HL-60/S4 (cell line): ENCODE data around the gene KDM3B.

Experiments used
- in situ Hi-C: fragments of 300-500 bp; cut with MboI; formaldehyde crosslinking; loops from 2 replicates; pipeline ENCODE4 v1.14.3; 2022; ENCODE audit warnings: low sequenced_read_pairs

KDM3B gene

DNA sequence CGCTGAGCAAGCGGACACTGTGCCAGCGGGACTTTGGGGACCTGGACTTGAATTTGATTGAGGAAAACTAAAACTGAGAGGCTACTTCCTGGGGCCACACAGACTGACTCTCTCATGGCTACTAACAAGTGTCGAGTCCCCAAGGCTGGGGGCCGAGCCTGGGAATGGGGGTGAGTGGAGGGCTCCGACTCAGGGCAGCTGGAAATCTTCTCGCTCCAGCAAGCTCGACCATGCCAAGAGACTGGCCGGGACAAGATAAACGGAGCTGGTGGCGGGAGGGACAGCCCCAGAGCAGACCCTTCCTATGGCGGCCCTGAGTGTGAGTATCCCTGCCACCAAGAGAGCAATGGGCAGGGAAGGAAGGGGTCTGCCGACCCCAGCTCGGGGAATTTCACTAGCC is 5.6 kb upstream of the KDM3B start:
- in situ Hi-C loops: no loop called here

GRCh38 chr5:138349852-138350562 is 2.5 kb upstream of the KDM3B start:
- in situ Hi-C loops: no loop called here

DNA sequence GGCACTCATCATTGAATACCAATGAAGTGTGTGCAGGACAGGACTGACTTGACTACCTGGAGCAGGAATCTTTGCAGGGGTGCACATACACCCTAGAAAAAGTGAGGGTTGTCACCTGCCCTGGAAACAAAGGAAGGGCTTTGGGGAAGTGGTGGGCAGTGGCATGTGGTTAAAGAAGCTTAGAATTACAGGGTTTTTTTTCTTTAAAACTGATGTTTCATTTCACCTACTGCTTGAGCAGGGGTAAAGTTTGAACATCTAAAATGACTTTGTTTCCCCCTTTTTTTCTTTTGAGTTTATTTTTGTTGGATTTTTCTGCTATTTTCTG is 2.0 kb upstream of the KDM3B start:
- in situ Hi-C loops: no loop called here

- in situ Hi-C loops: no loop called here
Observed at GRCh38 chr5:138351056-138351455, 1.4 kb upstream of the KDM3B start.

DNA sequence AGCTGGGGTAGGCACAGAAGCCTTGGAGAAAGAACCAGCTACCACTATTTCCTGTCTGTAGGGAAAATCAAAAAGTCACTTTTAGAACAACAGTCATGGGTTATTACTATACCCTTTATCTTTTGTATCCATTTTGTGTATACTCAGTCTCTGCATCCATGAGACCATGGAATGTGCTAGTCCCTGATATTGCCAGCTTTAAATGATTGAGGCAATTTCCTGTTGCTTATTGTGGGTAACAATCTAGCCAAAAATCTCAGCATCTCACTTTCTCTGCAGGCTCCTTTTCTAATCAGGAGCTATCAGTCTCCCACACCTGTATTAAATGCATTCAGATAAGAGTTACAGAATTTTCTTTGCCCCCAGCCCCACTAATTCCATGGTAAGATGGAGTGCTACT is 968 bp upstream of the KDM3B start:
- in situ Hi-C loops: no loop called here

DNA sequence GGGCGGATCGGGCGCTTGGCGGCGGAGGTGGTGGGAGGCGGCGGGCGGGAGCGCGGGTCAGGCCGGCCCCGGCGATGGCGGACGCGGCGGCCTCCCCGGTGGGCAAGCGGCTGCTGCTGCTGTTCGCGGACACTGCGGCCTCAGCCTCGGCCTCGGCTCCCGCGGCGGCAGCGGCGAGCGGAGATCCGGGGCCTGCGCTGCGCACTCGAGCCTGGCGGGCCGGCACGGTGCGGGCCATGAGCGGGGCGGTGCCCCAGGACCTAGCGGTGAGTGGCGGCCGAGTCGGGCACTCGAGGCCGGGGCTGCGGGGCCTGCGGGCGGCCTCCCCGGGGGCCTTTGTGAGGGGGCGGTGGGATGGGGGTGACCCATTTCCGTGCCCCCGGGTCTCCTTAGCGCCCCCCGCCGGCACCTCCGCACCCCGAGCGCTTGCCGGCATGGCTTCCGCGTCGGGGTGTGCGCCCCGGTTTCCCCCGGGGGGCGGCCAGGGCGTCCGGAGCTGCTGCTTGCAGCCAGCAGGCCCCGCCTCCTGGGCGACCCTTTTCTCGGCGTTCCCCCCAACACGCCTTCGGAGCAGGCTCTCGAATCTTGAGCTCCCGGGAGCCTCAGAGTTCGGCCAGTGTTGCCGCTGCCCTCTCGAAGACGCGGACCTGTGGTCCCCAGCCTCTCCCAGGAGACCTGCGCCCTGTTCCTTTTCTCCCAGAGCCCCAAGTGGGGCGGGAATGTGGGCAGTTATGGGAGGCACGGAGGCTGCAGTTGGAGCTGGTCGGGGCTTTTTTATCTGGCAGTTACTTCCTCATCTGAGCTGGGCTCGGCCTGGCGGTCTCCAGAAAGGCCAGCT is 456 bp downstream of the KDM3B start:
- in situ Hi-C loops: no loop called here

- in situ Hi-C loops: no loop called here
Observed at GRCh38 chr5:138353560-138354080, 1.1 kb downstream of the KDM3B start.

DNA sequence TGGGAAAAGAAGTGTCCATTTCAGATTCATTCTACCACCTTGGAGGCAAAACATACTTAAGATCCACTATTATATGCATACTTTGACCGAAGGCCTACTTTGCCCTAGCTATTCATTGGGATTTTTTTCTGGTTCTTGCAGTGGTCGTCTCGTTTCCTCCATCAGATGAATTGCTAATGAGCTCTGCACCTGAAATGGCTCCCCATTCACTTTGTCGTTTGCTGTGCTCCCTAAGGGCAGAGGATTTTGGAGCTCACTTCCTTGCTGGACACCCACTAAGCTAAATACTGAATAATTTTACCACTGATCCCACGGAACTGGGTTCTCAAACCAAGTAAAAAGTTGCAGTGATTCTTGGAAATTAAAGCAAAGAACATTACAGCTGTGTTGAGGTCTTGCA is 1.9 kb downstream of the KDM3B start:
- in situ Hi-C loops: no loop called here

GRCh38 chr5:138354926-138355378 is 2.5 kb downstream of the KDM3B start:
- in situ Hi-C loops: no loop called here

DNA sequence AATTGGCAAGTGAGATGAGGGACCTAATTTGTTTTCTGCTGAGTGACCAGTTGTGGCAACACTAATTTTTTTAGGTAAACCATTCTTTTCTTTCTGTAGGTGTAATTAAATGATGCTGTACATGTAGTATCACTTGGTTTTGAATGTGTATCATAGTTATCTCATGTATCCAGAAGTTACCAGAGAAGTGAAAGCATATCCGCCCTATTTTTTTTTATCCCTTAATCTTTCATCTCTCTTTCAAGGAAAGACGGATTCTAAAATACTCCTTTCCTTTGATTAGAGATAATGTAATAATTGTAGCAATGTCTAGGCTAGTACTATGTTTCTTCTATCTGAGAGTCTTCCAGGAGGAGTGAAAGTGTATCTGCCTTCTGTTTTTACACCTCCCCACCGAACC is 7.1 kb downstream of the KDM3B start:
- in situ Hi-C loops: no loop called here

- in situ Hi-C loops: no loop called here
Observed at GRCh38 chr5:138360941-138361452, 8.5 kb downstream of the KDM3B start.

DNA sequence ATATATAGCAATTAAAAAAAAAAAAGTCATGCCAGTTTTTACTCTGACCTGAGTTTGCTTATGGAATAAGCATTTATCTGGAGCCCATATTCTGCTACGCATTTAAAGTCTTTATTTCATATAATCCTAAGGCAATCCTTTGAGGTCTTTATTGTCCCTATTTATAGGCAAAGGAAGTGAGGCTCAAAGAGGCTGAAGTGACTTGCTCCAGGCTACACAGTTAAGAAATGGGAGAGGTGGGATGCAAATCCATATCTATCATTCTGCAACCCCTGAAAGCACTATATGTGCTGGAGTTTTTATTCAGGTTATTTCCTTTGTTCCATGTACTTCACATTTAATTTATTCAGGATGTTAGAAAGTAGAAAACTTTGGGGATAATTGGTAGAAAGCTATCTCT is 12.1 kb downstream of the KDM3B start:
- in situ Hi-C loops: no loop called here

GRCh38 chr5:138366632-138367382 is 14.3 kb downstream of the KDM3B start:
- in situ Hi-C loops: no loop called here

- in situ Hi-C loops: no loop called here
Observed at GRCh38 chr5:138369261-138369660, 16.8 kb downstream of the KDM3B start.

DNA sequence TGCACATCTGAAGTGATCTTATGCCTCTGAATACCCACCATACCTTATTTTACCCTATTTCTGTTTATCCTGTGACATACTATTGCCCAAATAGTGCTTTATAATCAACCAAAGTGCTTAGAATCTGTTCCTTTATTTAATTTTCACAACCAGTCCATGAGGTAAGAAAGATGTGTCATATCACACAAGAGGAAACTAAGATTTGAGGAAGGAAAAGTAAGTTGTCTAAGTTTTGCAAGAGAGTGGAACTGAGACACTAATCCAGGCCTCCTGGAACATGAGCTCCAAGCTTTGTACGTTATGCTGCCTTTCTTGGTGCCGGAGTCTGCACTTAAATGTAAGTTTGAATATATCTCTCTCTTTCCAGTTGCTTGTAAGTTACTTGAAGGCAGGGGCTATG is 17.2 kb downstream of the KDM3B start:
- in situ Hi-C loops: no loop called here

GRCh38 chr5:138370537-138370936 is 18.1 kb downstream of the KDM3B start:
- in situ Hi-C loops: no loop called here

DNA sequence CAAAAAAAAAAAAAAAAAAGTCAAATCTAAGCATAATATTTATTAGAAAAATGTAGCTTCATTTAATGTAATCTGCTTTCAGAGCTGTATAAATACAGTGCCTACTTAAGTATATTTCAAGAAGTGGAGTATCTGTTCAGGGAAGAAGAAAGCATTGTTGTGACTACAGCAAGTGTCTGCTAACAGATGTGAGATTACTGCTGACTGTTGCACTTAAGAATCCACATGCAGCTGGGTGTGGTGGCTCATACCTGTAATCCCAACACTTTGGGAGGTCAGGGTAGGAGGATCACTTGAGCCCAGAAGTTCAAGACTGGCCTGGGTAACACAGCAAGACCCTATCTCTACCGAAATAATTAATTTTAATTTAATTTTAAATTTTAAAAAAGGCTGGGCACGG is 19.0 kb downstream of the KDM3B start:
- in situ Hi-C loops: no loop called here

DNA sequence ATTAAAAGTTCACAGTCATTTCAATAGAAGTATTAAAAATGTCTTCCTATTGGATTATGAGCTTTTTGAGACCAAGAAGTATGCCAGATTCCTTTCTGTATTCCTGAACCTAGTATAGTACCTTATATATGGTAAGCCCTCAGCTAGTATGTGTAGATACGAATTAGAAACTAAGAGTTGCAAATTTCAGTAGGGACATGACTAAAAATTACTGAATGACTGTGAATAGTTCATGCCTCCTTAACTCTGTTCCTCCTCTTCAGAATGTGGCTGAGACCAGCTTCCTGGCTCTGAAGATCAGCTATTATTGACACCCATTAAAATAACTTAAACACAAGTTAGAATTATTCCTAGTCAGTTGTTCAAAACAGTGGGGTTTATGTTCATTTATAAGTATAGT is 19.7 kb downstream of the KDM3B start:
- in situ Hi-C loops: no loop called here

- in situ Hi-C loops: no loop called here
Observed at GRCh38 chr5:138372653-138373052, 20.2 kb downstream of the KDM3B start.

- in situ Hi-C loops: no loop called here
Observed at GRCh38 chr5:138382347-138382746, 29.9 kb downstream of the KDM3B start.

GRCh38 chr5:138385660-138386059 is 33.2 kb downstream of the KDM3B start:
- in situ Hi-C loops: no loop called here
